DND-41 (cell line): Measurements from ENCODE around the gene RGMB.

Experiments used
- ATAC-seq: fragments of 200-7000 bp; cut with Tn5 transposase; 3 replicates; pipeline ENCODE4 v1.9.1; 2021; ENCODE audit warnings: low read depth; ENCODE audit not compliant: insufficient read depth
- DNase-seq: peaks from one replicate; pipeline ENCODE4 v3.0.0-alpha.2; 2020
- H2AFZ ChIP-seq: 2 replicates; pipeline ENCODE4 v1.6.0; 2012; ENCODE audit warnings: low read depth, low read length
- H3K27ac ChIP-seq: 2 replicates; pipeline ENCODE4 v1.5.1; 2012; ENCODE audit warnings: low read length, inconsistent platforms
- H3K27me3 ChIP-seq: fragments of 200-600 bp; sonication (generic); 2 replicates; pipeline ENCODE4 v1.6.0; 2012; ENCODE audit warnings: low read length, mild to moderate bottlenecking, inconsistent platforms; ENCODE audit not compliant: insufficient read depth, poor library complexity
- H3K36me3 ChIP-seq: 2 replicates; pipeline ENCODE4 v1.5.1; 2012; ENCODE audit warnings: low read length, inconsistent platforms; ENCODE audit not compliant: insufficient read depth
- H3K4me1 ChIP-seq: 2 replicates; pipeline ENCODE4 v1.5.1; 2012; ENCODE audit warnings: mild to moderate bottlenecking, low read length; ENCODE audit not compliant: insufficient read depth
- H3K4me2 ChIP-seq: 2 replicates; pipeline ENCODE4 v1.6.0; 2012; ENCODE audit warnings: mild to moderate bottlenecking, moderate library complexity, low read length, inconsistent platforms; ENCODE audit not compliant: insufficient read depth
- H3K4me3 ChIP-seq, 2 experiments: fragments of 200-600 bp in 1 of 2; shearing (Covaris generic) in 1 of 2; 2 replicates each; pipeline ENCODE4 v1.5.1; 2012 to 2016; ENCODE audit warnings: inconsistent platforms in 2 of 2, low read length in 2 of 2, mild to moderate bottlenecking in 2 of 2, low read depth in 1 of 2, moderate library complexity in 1 of 2
- H3K79me2 ChIP-seq: 2 replicates; pipeline ENCODE4 v1.6.0; 2012; ENCODE audit warnings: low read length, inconsistent platforms; ENCODE audit not compliant: insufficient read depth
- H3K9ac ChIP-seq: 2 replicates; pipeline ENCODE4 v1.6.0; 2012; ENCODE audit warnings: low read depth, mild to moderate bottlenecking, inconsistent platforms, low read length, moderate library complexity
- H3K9me3 ChIP-seq: 2 replicates; pipeline ENCODE4 v1.5.1; 2012; ENCODE audit warnings: low read length, moderate library complexity, mild to moderate bottlenecking, inconsistent platforms; ENCODE audit not compliant: insufficient read depth, severe bottlenecking
- H4K20me1 ChIP-seq: 2 replicates; pipeline ENCODE4 v1.6.0; 2012; ENCODE audit warnings: low read length; ENCODE audit not compliant: insufficient read depth
- CTCF ChIP-seq: IDR thresholded peaks from 2 replicates; pipeline ENCODE4 v1.5.1; 2012; ENCODE audit warnings: borderline replicate concordance, low read length, moderate library complexity, mild to moderate bottlenecking; ENCODE audit not compliant: poor library complexity, severe bottlenecking; ENCODE audit errors: extremely low read depth
- EZH2 ChIP-seq: IDR thresholded peaks from 3 replicates; pipeline ENCODE4 v1.6.1; 2012; ENCODE audit warnings: borderline replicate concordance, low read depth, mild to moderate bottlenecking, moderate library complexity, low read length, inconsistent platforms; ENCODE audit not compliant: severe bottlenecking

The RGMB gene

GRCh38 chr5:98784411-98784810, 10.9 kb downstream of the RGMB start:
- no peaks in the 10 kb centered on the region for H3K36me3 ChIP-seq
- H3K79me2 ChIP-seq: no peaks in the 10 kb centered on the region

GRCh38 chr5:98785244-98785643, 11.8 kb downstream of the RGMB start:
- H4K20me1 ChIP-seq: no peaks in the 10 kb centered on the region
- no peak overlapping the region for H3K27ac ChIP-seq
- no peaks in the 10 kb centered on the region for H3K36me3 ChIP-seq
- no peak overlapping the region for H3K4me2 ChIP-seq
- no peak for TF ChIP-seq EZH2
- TF ChIP-seq CTCF: no peak
- H3K9me3 ChIP-seq: no peaks in the 10 kb centered on the region
- DNase-seq (no peak), ATAC-seq (no peak)
- no peaks in the 10 kb centered on the region for H3K27me3 ChIP-seq
- H3K9ac ChIP-seq: no peak overlapping the region
- no peak overlapping the region for H3K4me3 ChIP-seq
- no peaks in the 10 kb centered on the region for H3K79me2 ChIP-seq
- peaks cover 9% of the 10 kb centered on the region; the same call in 1 of the 2 replicates for H3K4me1 ChIP-seq
- no peak overlapping the region for H2AFZ ChIP-seq

More at GRCh38 chr5:98784411-98784810, 10.9 kb downstream of the RGMB start:
- no peaks in the 10 kb centered on the region for H4K20me1 ChIP-seq
- no peaks in the 10 kb centered on the region for H3K27me3 ChIP-seq
- H3K27ac ChIP-seq: no peak overlapping the region
- no peak for TF ChIP-seq EZH2
- TF ChIP-seq CTCF: no peak
- DNase-seq: no peak
- H3K4me3 ChIP-seq: no peak overlapping the region
- ATAC-seq: no peak
- no peak overlapping the region for H3K4me2 ChIP-seq
- H3K9ac ChIP-seq: no peak overlapping the region
- no peaks in the 10 kb centered on the region for H3K9me3 ChIP-seq
- peaks cover 9% of the 10 kb centered on the region; the same call in 1 of the 2 replicates for H3K4me1 ChIP-seq
- no peak overlapping the region for H2AFZ ChIP-seq

GRCh38 chr5:98786191-98786853, 12.9 kb downstream of the RGMB start:
- no peaks in the 10 kb centered on the region for H3K27me3 ChIP-seq
- no peaks in the 10 kb centered on the region for H4K20me1 ChIP-seq
- no peaks in the 10 kb centered on the region for H3K9me3 ChIP-seq
- DNase-seq (no peak), ATAC-seq (no peak)
- no peaks in the 10 kb centered on the region for H3K36me3 ChIP-seq
- H3K9ac ChIP-seq: no peak overlapping the region
- no peak for TF ChIP-seq EZH2
- TF ChIP-seq CTCF: no peak
- no peak overlapping the region for H3K4me3 ChIP-seq
- no peak overlapping the region for H3K27ac ChIP-seq
- no peak overlapping the region for H3K4me2 ChIP-seq
- H3K79me2 ChIP-seq: no peaks in the 10 kb centered on the region
- no peak overlapping the region for H2AFZ ChIP-seq
- H3K4me1 ChIP-seq: peaks cover 9% of the 10 kb centered on the region; the same call in 1 of the 2 replicates
